ENCODE data around the gene CENPP.

The CENPP gene

GRCh38 chr9:92603100-92603499 is 277.3 kb downstream of the CENPP start:
- no peak for DNase-seq

DNA sequence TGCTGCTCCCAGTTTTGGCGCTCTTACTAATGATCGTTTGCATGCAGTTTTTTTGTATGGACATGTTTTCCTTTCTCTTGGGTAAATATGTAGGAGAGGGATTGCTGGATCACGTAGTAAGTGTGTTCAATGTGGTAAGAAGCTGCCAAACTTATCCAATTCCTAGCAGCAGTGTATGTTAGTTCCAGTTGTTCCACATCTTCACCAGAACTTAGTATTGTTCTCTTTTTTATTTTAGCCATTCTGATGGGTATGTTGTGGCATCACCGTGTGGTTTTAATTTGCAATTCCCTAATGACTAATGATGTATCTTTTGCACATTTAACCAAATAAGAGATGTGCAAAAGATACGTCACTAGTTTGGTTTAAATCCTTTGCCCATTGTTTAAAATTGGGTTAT is 278.2 kb downstream of the CENPP start:
- no peak for DNase-seq

GRCh38 chr9:92605224-92605623 is 279.5 kb downstream of the CENPP start:
- DNase-seq = no peak

DNA sequence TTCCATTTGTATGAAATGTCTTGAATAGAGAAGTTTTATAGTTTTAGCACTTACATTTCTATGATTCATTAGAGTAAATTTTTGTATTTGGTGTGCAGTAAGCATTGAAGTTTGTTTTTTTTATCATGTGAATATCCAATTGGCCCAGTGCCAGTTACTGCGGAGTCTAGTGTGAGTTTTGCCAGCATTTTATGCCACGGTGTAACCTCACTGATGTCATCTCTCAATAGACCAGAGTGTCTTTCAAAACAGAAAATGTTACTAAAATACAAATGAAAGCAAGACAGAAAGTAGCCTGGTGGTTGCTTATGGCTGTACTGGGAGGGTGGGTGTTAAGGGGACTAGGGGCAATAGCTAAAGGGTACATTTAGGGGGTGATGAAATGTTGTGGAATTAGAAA is 281.3 kb downstream of the CENPP start:
- DNase-seq = no peak

- DNase-seq = peak; percentile 63
These were observed 282.0 kb downstream of the CENPP start for GRCh38 chr9:92607773-92608172.

- DNase-seq = no peak
These were observed 282.6 kb downstream of the CENPP start for GRCh38 chr9:92608241-92608908.

DNA sequence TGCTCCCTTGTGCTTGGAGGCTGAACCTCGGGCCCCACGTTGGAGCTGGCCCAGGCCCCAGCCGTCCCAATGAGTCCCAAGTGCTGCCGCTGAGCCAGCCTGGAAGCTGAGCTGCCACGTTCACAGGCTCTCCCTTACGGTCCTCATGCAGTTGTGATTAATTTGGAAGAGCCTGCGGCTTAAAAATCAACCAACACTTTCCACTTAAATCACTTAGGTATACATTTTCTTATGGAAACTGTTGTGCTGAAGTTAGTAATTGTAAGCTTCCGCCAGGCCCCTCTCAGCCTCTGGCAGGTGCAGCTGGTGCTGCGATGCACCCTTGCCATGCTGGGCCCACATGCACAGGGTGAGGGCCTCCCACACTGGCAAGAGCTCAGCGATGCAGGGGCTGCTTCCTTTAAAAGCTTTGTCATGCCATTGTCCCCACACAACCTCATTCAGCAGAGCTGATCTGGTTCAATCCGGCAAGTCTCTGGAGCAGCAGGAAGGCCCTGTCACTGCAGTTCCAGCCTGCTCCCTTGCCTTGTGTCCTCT is 283.2 kb downstream of the CENPP start:
- DNase-seq = peak; percentile 5

GRCh38 chr9:92610470-92611420 is 285.0 kb downstream of the CENPP start:
- no peak for DNase-seq

DNA sequence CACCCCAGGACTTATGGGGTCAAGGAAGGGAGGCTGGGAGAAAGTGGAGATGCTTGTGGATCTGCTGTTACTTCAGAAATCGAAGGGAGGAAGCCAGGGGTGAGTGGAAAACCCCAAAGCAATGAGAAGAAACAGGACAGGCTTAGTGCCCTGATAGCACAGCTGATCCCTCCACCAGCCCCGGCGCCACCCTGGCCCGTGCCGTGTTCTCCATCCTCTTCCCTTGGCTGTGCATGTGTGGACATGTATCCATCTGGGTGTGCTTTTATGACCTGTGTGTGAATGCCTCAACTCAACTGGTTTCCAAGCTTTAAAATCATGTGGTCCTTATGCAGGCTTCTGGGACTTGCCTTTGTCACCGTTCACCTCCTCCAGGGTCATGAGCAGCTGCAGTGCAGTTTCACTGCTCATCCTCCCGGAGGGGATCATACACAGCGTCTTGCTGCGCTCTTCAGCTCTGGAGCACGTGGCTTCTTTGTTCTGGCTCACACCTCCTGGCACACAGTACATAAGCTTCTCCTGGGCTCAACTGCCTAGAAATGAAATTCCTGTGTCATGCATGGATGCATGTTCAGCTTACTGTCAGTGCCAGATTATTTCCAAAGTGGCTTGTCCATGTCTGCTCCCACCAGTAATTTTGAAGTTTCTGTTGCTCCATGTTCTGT is 286.0 kb downstream of the CENPP start:
- no peak for DNase-seq

GRCh38 chr9:92612292-92612691 is 286.5 kb downstream of the CENPP start:
- no peak for DNase-seq

GRCh38 chr9:92612816-92613215 is 287.1 kb downstream of the CENPP start:
- DNase-seq = no peak

GRCh38 chr9:92613268-92614122 is 287.7 kb downstream of the CENPP start:
- no peak for DNase-seq

- no peak for DNase-seq
These were observed 288.4 kb downstream of the CENPP start for GRCh38 chr9:92614123-92614510.

GRCh38 chr9:92614763-92615461 is 289.2 kb downstream of the CENPP start:
- no peak for DNase-seq

GRCh38 chr9:92615790-92616189 is 290.0 kb downstream of the CENPP start:
- no peak for DNase-seq

- no peak for DNase-seq
These were observed 290.5 kb downstream of the CENPP start for GRCh38 chr9:92616199-92616641.

- DNase-seq = no peak
These were observed 290.9 kb downstream of the CENPP start for GRCh38 chr9:92616655-92617111.

DNA sequence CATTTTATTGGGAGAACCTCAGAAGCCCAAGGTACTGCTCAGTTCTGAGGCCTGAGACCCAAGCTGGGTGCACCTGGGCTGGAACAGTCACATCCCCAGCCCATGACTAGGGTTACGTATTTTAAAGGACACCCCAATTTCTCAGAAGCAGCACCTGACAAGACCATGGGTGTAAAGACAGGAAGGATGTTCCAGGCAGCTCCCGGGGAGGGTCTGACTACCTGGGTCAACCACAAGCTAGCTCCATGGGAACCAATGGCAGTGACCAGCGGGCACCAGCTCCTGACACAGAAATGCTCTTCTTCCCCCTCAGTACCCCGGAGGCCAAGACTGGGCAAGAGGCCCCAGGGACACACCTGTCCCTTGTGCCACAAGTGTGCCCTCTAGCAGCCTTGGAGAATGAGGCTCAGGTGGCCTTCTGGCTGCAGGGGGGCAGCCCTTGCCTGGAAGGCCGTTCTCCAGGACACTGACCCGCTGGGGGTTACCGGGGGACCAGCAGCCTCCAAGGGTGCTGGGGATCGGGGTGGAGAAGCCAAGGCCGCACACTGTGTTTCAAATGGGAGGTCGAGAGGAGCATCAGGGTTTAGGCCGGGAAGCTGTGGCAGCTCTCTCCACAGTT is 291.6 kb downstream of the CENPP start:
- no peak for DNase-seq

DNA sequence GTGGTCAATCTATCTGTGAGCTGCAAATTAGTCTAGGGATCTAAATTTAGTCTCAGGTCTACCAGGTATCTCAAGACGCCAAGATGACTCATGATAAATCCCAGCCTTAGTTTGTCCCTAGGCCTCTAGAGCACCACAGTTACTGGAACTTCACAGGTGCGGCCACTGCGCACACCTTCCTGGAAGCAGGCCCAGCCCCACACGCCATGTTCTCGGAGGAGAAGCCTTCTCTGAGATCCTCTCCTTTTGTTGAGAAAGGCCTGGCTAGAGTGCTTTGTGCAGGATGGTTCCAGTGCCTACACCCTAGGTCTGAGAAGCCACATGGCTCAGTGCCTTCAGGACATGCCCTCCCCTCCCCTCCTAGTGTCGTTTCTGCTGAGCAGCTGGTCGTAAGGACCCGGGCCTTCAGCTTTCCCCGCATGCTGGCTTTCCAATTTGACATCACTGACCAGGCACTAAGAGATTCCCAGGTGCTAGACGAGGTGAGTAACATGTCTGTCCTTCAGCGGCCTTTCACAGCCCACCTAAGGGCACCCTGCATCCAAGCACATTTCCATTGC is 292.3 kb downstream of the CENPP start:
- no peak for DNase-seq

DNA sequence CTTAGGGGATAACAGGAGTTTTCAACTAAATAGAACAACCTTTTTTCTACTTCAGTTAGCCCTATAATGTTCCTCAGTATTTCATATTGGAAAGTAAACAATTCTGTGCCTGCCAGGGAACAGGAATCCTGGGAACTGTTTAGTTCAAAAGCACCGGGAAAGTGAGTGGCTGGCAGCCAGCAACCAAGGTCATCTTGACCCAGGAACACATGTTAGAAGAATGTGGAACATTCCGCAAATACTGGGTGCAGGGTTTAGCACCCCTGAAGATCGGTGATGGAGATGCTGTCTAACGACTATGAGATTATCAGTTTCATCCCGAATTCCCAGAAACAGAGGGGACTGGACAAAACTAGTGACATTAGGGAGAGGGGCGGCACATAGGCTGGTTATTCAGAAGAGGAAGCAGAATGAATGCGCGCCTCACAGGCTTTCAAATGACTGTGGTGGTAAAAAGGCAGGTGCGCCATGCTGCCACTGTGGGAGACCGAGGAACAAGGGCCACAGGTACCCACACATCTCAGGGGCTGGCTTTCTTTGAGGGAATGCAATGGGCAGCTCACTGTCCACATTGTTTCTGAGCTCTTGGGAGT is 293.0 kb downstream of the CENPP start:
- DNase-seq = no peak

All from NCI-H187 treated with DMSO at 0.1 percent for 48 hours (cell line).